GM19023 (cell line): ENCODE results near the gene DENND1A.

Experiments
- ATAC-seq: cut with Tn5 transposase; IDR thresholded peaks from one replicate; pipeline ENCODE4 v1.9.1; 2021; ENCODE audit warnings: mild to moderate bottlenecking, moderate library complexity; ENCODE audit not compliant: unreplicated experiment

DENND1A gene

GRCh38 chr9:123660691-123661466 is 269.0 kb downstream of the DENND1A start:
- no peak for ATAC-seq

- ATAC-seq: no peak
Observed at GRCh38 chr9:123659358-123659757, 270.6 kb downstream of the DENND1A start.

GRCh38 chr9:123658792-123659191 is 271.1 kb downstream of the DENND1A start:
- ATAC-seq: no peak

- no peak for ATAC-seq
Observed at GRCh38 chr9:123657941-123658340, 272.0 kb downstream of the DENND1A start.

GRCh38 chr9:123657099-123657498 is 272.8 kb downstream of the DENND1A start:
- ATAC-seq: no peak

DNA sequence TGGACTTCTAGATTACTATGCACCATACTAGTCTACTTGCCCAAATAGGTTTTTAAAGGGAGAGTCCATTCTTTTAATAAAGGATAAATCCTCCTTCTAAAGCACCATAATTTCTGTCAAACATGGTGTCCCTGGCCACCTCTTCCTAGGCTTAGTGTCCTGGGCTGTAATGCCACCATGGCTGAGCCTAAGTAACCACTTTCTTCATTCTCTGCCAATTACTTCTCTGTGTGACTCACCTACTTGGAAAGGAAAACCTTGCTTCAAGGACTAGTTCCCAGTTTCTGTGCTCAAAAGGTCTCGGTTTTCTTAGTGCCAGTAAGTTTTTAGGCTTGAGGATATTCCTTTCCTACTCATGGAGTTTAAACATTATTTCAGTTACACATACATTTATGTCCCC is 273.4 kb downstream of the DENND1A start:
- ATAC-seq: no peak

GRCh38 chr9:123655681-123656423 is 274.1 kb downstream of the DENND1A start:
- ATAC-seq: no peak

DNA sequence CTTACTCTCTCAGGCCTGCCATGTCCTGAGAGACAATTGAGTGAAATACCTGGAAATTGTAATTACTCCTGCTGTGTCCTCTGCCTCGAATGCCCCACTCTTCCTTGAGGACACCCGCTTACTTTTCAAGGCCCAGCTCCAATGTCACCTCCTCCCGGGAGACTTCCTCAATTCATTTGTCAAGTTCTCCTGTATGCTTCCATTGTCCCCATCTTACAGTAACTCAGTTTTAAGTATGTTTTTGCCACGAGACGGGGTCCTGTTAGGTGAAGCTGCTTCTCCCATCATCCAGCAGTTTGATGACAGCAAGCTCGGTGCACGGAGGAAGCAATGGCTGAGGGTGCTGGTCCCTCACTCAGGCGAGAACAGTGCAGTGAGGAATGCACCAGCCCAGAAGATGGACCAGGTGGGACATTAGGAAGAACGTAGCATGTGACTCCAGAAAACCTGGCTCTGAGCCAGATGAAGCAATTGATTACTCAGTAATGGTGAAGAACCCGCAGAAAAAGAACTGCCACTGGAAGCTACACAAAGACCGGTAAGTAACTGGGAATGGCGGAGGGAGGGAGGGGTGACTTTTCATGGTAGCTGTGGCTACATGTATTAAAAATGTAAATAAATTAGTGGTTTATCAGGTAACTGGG is 274.8 kb downstream of the DENND1A start:
- ATAC-seq: no peak

DNA sequence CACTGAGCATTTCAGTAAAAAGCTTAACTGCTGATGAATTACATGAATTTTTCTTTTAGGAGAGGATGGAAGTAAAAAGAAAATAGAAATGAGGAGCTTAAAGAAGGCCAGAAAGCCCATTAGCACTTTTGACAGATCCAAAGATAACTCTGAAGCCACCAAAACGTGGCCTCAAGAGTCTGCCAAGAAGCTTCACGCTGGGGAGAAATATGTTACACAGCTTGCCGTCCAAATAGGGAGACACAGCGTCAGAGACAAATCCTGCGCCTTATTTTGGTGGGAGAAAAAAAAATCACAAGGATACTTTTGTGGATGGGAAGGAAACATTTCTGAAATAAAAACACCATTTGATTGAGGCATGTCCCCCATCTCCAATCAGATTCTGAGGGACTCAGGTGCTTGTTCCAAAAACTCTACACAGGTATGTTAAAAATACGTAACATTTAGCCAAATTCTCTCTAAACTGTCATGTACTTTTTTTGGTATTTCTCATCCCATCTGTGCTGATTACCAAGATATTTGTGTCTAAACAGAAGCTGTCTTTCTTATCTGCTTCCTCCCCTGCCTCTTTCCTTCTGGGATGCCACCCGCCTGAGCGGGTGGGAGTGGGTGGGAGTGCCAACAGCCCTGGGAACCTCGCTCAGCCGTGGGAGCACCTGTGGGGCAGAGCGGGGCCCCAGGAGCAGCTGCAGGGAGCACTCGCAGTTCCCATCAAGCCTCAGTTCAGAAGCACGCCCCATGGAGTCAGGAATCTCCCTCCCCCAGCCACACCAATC is 275.5 kb downstream of the DENND1A start:
- no peak for ATAC-seq

DNA sequence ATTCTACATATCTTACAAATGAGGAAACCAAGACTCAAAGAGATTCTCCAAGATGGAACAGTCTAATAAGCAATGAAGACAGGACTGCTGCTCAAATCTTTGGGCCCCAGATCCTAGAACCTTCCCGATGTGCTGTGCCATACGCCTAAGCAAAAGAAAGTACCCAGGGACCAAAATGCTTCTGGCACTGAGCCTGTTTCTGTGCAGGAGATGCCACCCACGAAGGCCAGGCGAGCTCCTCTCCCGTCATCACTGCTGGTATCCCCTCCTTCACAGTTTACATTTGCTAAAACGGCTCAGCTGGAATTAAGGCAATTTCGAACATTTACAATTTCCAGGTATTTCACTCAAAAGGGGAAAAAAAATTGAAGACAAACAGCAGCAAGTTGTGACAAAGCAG is 277.5 kb downstream of the DENND1A start:
- no peak for ATAC-seq

- ATAC-seq: no peak
Observed at GRCh38 chr9:123651871-123652270, 278.1 kb downstream of the DENND1A start.

GRCh38 chr9:123651273-123651672 is 278.7 kb downstream of the DENND1A start:
- no peak for ATAC-seq

DNA sequence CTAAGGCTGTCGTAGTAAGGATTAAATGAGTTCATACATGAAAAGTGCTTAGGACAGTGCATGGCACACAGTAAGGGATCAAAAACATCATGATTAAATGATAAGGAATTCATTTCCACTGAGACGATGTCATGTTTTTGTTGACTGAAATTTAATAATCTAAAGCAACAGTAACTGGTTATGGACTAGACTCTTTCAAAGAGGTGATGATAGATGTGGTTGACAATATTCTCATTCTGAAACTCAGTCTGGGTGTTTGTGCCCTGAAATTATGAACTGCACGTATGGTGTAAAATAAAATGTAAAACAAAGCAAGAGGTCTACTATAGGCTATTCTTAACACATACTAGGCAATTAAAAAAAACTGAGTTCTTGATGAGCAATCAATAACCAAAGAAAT is 280.0 kb downstream of the DENND1A start:
- ATAC-seq: no peak

- no peak for ATAC-seq
Observed at GRCh38 chr9:123647145-123647544, 282.8 kb downstream of the DENND1A start.

GRCh38 chr9:123645762-123646161 is 284.2 kb downstream of the DENND1A start:
- ATAC-seq: no peak

DNA sequence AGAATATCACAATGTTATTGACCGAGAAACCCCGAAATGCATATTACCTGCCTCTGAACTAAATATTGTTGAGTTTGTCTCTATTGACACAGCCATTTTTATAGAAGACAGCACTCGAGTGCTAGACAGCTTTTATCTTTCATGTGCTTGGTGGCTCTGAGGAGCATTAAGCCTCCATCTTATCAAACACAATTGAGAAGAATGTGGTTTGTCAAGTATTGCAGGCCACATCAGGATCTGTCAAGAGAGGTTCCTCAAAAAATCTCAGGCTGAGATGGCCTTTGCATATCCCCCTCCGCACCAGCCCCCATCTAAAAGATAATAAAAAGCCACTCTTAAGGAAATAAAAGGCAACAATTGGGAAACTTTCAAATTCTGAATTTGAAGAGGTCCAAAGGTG is 284.8 kb downstream of the DENND1A start:
- no peak for ATAC-seq

GRCh38 chr9:123643518-123643917 is 286.4 kb downstream of the DENND1A start:
- no peak for ATAC-seq

- no peak for ATAC-seq
Observed at GRCh38 chr9:123642291-123643278, 287.3 kb downstream of the DENND1A start.

GRCh38 chr9:123640792-123641222 is 289.1 kb downstream of the DENND1A start:
- ATAC-seq: no peak

DNA sequence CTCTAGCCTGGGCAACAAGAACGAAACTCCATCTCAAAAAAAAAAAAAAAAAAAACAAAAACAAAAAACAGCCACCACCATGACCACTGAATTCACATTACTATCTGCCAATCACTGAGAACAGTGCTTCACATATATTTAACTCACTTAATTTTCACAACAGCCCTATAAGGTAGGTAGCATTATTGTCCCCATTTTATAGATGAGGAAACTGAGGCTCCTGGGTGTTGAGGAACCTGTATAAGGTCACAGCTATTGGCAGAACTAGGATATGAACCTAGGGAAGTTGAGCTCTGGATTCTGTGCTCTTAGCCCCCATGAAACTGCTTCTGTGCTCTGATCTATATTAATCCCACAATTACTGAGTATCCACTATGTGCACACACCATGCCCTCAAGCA is 290.2 kb downstream of the DENND1A start:
- no peak for ATAC-seq
